Ecto neural progenitor cell (in vitro differentiated cells): Measurements from ENCODE around the gene DERA.
"Not testable (repeated sequence)": the region's sequence is repeated elsewhere in the genome, so short reads cannot be mapped to it uniquely, and the experiment has no call there.

Experiments used
- DNase-seq: peaks from one replicate; pipeline ENCODE4 v3.0.0-alpha.2; 2018; ENCODE audit warnings: low spot score

The DERA gene

DNA sequence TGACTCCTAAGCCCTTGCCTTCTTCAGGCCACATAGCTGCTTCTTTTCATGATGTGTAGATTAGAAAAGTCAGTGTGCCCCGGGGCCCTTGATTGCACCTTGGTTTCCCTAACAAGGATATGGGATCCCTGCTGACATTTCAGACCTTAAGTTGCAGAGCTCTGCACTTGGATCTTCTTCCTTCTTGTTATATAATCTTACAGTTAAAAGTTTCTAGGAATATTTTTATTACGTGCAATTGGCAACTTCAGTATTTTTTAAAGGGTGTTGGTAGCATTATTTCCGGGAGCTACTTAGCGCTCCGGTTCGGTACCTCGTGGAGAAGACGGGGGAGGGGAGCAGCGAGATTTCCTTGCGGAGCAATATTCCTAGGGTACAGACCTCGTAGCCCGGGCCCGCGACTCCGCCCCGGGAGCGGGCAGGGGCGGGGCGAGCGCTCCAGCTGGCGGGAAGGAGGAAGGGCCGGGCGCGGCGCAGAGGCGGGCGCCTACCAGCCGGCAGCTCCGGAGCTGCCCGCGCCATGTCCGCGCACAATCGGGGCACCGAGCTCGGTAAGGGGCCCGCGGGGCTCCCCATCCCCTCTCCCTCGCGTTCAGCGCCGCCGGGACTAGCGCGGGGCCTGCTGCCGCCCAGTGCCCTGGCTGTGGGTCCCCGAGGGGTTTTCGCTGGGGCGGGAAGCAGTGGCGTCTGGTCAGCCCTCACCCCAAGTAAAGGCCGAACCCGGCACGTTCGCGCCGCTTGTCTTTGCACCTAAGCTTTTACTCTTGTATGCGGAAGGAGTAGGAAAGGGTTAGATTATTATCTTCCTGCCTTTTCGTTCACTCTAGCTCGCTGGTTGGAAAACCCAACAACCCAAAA is at the start of gene DERA:
Gene DERA (plus strand): TSS at position 469 of the 858 bp plus-strand sequence. CDS start 52 bp downstream, at position 521.
- DNase-seq: peak; percentile 91

DNA sequence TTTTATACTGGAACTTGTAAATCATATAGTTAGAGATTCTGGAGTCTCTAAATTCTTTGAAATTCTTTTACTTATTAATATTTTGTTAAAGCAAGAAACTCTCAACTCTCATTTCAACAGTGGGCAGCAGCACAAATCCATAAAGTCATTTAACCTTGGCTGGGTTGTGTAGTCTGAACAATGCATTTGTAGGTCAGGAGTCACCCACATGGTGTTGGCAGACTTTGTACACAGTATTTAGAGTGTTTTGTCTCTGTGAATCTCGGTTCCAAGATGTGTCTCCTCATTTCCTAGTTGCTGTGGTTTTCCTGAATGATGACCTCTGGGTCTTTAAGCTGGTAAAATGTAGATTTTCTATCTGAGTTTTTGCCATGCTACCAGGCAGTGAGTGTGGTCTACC is 49.7 kb upstream of the DERA start:
- DNase-seq: no peak

DNA sequence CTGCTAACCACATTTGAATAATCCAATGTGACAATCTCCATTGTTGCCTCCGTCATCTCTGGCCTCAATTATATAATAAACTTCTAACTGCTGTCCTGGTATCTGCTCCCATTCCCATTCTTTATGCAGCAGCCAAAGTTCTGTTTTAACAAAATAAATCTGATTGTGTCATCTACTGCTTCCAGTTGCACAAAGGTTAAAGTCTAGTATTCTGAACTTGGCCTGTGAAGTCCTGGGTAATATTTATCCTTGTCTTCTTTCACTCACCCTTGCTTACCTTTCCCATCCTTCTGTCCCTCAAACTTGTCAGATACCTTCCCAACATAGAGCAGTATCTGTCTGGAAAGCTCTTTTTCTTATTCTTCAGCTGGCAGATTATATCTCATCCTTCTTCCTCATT is 48.3 kb upstream of the DERA start:
- DNase-seq: no peak

GRCh38 chr12:15863372-15863771 is 47.8 kb upstream of the DERA start:
- DNase-seq: no peak

DNA sequence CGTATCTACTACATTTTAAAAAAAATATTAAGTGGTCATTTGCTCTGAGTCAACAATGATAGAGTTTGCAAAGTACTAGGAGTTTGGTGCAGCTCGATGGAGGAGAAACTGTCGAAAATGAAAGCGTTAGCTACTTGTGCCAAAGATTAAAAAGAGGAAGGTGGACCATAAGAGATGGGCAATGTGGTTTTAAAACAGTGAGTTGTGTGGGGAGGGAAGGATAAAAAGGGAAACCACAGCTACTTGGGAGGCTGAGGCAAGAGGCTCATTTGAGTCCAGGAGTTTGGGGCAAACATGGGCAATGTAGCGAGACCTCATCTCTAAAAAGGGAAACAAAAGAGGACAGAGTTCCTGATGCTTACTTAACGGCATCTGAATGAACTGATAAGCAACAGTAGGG is 47.1 kb upstream of the DERA start:
- DNase-seq: no peak

DNA sequence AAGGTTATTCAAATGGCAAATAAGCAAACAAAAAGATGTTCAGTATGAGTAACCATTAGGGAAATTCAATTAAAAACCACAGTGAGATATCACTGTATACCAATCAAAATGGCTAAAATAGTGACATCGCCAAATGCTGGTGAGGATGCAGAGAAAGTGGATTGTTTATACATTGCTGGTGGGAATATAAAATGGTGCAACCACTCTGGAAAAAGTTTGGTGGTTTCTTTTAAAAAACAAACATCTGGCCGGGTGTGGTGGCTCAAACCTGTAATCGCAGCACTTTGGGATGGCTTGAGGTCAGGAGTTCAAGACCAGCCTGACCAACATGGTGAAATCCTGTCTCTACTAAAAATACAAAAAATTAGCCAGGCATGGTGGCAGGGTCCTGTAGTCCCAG is 42.9 kb upstream of the DERA start:
- no peak for DNase-seq

DNA sequence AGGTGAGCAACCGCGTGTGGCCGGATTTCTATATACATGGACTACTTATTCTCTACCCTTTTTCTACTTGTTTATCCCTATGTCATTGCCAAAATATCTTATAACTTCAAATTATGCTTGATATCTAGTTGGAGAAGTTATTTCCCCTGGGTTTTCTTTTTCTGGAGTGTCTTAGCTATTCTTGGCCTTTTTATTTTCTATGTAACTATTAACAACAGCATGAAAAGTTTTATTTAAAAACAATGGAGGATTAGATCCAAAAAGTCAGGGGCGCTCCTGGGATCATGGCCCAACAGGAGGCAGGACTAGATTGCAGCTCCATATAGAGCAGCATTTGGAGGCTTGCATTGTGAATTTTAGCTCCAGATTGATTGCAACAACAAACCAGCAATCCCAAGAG is 37.6 kb upstream of the DERA start:
- DNase-seq: no peak

DNA sequence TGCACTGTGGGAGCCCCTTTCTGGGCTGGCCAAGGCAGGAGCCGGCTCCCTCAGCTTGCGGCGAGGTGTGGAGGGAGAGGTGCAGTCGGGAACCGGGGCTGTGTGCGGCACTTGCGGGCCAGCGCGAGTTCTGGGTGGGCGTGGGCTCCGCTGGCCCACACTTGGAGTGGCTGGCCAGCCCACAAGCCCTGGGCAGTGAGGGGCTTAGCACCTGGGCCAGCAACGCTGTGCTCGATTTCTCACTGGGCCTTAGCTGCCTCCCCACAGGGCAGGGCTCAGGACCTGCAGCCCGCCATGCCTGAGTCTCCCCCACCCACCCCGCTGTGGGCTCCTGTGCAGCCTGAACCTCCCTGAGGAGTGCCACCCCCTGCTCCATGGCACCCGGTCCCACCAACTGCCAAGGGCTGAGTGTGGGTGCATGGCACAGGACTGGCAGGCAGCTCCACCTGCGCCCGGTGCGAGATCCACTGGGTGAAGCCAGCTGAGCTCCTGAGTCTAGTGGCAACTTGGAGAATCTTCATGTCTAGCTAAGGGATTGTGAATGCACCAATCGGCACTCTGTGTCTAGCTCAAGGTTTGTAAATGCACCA is 36.5 kb upstream of the DERA start:
- not testable (repeated sequence) for DNase-seq

- DNase-seq: no peak
These were observed 35.3 kb upstream of the DERA start for GRCh38 chr12:15875863-15876262.

DNA sequence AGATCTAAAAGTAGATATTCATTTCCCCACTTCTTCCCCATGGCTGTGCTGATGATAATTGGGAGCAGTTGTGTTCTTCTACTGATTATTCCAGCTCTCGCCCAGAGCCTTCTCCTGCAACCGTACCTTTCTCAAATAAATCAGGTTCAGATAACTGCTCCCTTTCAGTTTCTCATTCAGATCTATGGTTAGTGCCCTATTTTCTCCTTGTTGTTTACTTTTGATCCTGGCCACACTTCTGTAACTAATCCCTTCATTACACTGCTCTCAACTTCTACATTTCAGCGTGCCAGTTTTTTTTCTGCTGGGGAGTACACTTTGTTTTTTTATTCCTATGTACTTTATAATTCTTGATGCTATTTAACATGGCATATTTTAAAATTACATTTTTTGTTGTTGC is 31.7 kb upstream of the DERA start:
- no peak for DNase-seq

GRCh38 chr12:15880721-15881120 is 30.4 kb upstream of the DERA start:
- no peak for DNase-seq

GRCh38 chr12:15882118-15882971 is 28.8 kb upstream of the DERA start, which contains the start of gene STRAP:
STRAP (plus strand) TSS chr12:15882387; CDS start chr12:15882708, 321 bp downstream.
- DNase-seq: peak; percentile 99

GRCh38 chr12:15883536-15883935 is 27.6 kb upstream of the DERA start:
- no peak for DNase-seq

DNA sequence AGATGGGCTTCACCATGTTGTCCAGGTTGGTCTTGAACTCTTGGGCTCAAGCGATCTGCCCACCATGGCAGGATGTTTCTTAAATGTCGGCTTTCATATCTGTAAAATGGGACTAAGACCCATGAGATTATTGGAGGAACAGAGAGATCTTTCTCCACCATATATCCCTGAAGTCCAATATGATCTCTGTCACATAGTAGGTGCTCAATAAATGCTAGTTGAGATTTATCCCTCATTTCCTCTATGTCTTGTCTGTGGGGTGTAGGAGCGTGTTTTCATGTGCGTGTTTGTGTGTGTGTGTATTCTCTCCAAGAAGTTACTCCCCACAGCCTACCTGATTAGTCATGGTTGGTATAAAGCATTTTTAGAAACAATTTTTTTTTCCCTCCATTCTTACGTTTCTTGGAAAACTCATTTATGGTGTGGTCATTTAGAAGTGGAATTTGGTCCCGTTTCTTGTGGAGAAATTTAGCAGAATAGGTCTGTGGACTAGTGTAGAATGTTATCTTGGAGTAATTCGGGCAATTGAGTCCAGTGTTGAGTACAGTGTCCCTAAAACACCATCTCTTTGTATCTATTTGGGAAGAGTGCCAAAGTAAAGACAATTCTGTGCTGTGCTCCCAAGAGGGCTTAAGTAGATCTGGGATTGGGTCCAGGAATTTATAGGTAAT is 24.6 kb upstream of the DERA start:
- DNase-seq: no peak

GRCh38 chr12:15887043-15887817 is 23.9 kb upstream of the DERA start:
- DNase-seq: no peak

- DNase-seq: no peak
These were observed 18.4 kb upstream of the DERA start for GRCh38 chr12:15892645-15893259.

DNA sequence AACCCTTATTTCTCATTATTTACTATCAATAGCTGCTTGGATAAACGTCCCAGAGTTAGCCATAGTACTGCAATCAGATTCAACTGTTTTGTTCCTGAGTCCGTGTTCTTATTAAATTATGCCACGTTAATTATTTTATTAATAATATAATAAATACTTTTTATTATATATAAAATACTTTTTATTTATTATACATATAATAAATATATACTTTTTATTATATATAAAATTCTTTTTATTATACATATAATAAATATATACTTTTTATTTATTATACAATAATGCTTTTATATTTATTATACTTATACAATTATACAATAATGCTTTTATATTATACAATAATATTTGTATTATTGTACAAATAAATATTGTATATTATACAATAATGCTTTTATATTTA is 17.9 kb upstream of the DERA start:
- DNase-seq: no peak

DNA sequence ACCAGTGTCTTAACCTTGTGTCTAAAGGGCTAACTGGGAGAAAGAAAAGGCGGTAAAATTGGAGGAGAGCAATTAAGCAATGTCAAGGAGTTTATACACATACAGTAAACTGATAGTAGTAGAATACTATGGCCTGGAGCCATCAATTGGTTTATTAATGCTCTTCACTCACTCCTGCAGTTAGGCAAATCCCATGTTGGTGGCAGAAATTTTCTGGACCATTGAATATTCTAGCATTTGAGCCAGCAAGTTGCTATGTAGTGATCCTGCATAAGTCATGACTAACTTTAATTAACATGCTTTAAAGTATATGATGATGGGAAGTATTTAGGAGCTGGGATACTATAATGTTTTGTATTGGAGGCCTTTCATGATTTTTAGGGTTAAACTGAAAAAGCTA is 14.3 kb upstream of the DERA start:
- DNase-seq: no peak

DNA sequence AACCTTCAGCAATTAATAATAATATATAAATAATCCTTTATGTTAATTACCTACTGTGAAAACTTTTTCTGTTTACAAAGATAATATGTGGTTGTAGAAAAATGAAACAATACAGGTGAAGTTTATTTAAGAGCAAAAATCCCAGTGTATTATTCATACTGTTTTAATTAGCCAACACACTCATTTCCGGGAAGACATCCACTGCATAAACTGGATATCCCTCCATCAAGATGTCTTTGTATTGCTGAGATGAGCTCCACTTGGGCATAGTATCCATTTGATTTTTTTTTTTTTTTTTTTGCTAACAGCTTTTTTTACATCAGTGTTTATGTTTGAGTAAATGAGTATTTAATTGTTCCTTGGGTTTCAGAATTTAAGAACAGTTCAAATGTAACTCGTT is 13.7 kb upstream of the DERA start:
- no peak for DNase-seq

DNA sequence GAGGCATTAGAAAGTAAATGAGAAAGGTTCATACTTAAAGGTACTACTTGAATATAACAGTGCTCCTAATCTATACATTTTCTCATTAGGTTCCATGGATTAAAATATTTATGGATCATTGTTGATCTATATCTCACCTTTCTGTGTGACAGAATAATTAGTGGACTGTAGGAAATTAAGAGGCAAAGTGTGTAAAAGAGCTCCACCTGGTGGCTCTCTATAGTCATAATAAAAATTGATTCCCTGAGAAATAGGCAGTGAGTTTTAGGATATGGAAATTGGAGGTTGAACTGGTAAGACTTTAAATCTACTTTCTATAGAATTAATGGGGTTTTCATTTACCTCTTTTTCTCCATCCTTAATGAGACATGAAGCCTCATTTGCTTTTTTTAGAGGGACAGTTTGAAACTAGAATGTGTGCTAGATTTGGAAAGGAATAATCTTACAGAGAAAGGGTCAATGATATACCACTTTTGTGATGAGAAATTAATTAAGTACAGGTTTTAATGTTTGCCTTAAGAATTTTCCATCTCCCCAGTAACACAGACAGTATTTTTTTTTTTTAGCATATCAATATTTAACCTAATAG is 11.8 kb upstream of the DERA start:
- DNase-seq: no peak
